Right renal pelvis (tissue), 4 donors: ENCODE results near the gene MS4A18. TPM values are rescaled to one million over a fixed set of nuclear protein-coding genes. Genes with fewer than 3 reads are reported as not detected.

Source experiments
- DNase-seq, 4 donors: peaks; one replicate each; pipeline ENCODE4 v3.0.0-alpha.2; 2013; ENCODE audit warnings: low read depth in 4 of 4, low spot score in 3 of 4, missing footprints in 1 of 4
- polyA plus RNA-seq, 4 donors: library from polyadenylated mRNA; unstranded; fragments of 120-200 nt; gene quantifications; one replicate each; pipeline ENCODE4 v1.2.1, GENCODE V29; 2013; ENCODE audit not compliant: insufficient read length in 4 of 4

MS4A18 gene
- polyA plus RNA-seq, 4 donors: not detected

GRCh38 chr11:60785136-60785535 lies 60.6 kb downstream of the MS4A18 start, which contains the start of gene MS4A10:
Gene MS4A10 (plus strand): TSS chr11:60785333. CDS start chr11:60790336, 5,003 bp downstream.
- DNase-seq: no peak

GRCh38 chr11:60785806-60786361 lies 61.4 kb downstream of the MS4A18 start:
- no peak for DNase-seq

- peak in 1 of 4 donors; percentile 6 for DNase-seq
Observed at GRCh38 chr11:60786811-60787567, 62.5 kb downstream of the MS4A18 start.

- DNase-seq: no peak
Observed at GRCh38 chr11:60788401-60789125, 64.0 kb downstream of the MS4A18 start.

- no peak for DNase-seq
Observed at GRCh38 chr11:60790726-60791125, 66.2 kb downstream of the MS4A18 start.

GRCh38 chr11:60791153-60791933 lies 66.8 kb downstream of the MS4A18 start:
- DNase-seq: no peak

GRCh38 chr11:60792521-60792920 lies 68.0 kb downstream of the MS4A18 start:
- no peak for DNase-seq

Other genes starting within 250 kb of the MS4A18 start
- gene MS4A12, start 231.9 kb upstream of the MS4A18 start, polyA plus RNA-seq: not detected
- not detected for gene MS4A13, start 209.3 kb upstream of the MS4A18 start, polyA plus RNA-seq
- gene MS4A8, start 25.1 kb upstream of the MS4A18 start, polyA plus RNA-seq: not detected
- not detected for gene MS4A15, start 32.1 kb downstream of the MS4A18 start, polyA plus RNA-seq
- under 1 TPM; 0.09 to 0.30 (median 0.14) TPM for gene MS4A10, start 60.6 kb downstream of the MS4A18 start, polyA plus RNA-seq
- gene CCDC86, start 117.4 kb downstream of the MS4A18 start, polyA plus RNA-seq: 10 to 100 TPM; 19.4 to 24.3 (median 20.8) TPM
- gene PTGDR2, start 131.2 kb downstream of the MS4A18 start, polyA plus RNA-seq: under 1 TPM; 0.14 to 0.26 (median 0.22) TPM
- under 1 TPM in 3 of 4 donors, not detected in 1; 0.06 to 0.64 (median 0.32) TPM for gene ZP1, start 142.8 kb downstream of the MS4A18 start, polyA plus RNA-seq
- 100 to 1,000 TPM; 113 to 136 (median 124) TPM for gene PRPF19, start 181.9 kb downstream of the MS4A18 start, polyA plus RNA-seq
- gene TMEM109, start 189.4 kb downstream of the MS4A18 start, polyA plus RNA-seq: 100 to 1,000 TPM in 1 of 4 donors, 10 to 100 TPM in 3; 83.6 to 104 (median 91.9) TPM
- gene TMEM132A, start 199.7 kb downstream of the MS4A18 start, polyA plus RNA-seq: 100 to 1,000 TPM in 1 of 4 donors, 10 to 100 TPM in 3; 63.6 to 102 (median 66.0) TPM
- 10 to 100 TPM; 19.8 to 25.9 (median 21.0) TPM for gene SLC15A3, start 227.5 kb downstream of the MS4A18 start, polyA plus RNA-seq
- 1 to 10 TPM in 2 of 4 donors, under 1 TPM in 2; 0.67 to 1.6 (median 1.0) TPM for gene CD6, start 247.0 kb downstream of the MS4A18 start, polyA plus RNA-seq